ENCODE measurements around the gene IL17RC.

DNA sequence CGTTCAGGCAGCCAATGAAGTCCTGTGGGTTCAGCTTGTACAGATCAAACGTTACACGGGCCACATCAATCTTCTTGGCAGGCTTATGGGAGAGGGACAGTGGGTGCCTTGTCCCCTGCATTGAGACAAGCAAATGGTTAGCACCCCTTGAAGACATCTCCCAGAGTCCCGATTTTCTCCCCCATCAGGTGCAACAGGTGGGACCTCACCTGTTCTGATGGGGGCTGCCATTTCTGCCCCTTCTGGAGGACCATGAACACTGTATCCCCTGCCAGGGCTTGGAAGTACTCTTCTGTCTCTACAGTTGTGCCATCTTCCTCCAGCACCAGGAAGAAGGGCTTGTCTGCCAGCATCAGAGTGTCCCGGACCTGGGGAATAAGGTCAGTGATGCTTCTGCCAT lies 46.9 kb upstream of the IL17RC start:
- TF ChIP-seq, protein P1, sequence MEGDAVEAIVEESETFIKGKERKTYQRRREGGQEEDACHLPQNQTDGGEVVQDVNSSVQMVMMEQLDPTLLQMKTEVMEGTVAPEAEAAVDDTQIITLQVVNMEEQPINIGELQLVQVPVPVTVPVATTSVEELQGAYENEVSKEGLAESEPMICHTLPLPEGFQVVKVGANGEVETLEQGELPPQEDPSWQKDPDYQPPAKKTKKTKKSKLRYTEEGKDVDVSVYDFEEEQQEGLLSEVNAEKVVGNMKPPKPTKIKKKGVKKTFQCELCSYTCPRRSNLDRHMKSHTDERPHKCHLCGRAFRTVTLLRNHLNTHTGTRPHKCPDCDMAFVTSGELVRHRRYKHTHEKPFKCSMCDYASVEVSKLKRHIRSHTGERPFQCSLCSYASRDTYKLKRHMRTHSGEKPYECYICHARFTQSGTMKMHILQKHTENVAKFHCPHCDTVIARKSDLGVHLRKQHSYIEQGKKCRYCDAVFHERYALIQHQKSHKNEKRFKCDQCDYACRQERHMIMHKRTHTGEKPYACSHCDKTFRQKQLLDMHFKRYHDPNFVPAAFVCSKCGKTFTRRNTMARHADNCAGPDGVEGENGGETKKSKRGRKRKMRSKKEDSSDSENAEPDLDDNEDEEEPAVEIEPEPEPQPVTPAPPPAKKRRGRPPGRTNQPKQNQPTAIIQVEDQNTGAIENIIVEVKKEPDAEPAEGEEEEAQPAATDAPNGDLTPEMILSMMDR (conservative IDR thresholded peaks at IDR 0.05; ENCODE audit: low read length): no peak
- TF ChIP-seq EZH2phosphoT487 (IDR thresholded peaks at IDR 0.05; ENCODE audit: borderline replicate concordance, low read depth, low read length): no peak

Data from OCI-LY7 (cell line).